ENCODE data around the gene ST7L.
A peak's percentile ranks its signal among the peaks of the same experiment; 100 is the strongest.
"Not testable (repeated sequence)": the region's sequence is repeated elsewhere in the genome, so short reads cannot be mapped to it uniquely, and the experiment has no call there.

ST7L gene, protein sequence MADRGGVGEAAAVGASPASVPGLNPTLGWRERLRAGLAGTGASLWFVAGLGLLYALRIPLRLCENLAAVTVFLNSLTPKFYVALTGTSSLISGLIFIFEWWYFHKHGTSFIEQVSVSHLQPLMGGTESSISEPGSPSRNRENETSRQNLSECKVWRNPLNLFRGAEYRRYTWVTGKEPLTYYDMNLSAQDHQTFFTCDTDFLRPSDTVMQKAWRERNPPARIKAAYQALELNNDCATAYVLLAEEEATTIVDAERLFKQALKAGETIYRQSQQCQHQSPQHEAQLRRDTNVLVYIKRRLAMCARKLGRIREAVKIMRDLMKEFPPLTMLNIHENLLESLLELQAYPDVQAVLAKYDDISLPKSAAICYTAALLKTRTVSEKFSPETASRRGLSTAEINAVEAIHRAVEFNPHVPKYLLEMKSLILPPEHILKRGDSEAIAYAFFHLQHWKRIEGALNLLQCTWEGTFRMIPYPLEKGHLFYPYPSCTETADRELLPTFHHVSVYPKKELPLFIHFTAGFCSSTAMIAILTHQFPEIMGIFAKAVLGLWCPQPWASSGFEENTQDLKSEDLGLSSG

GRCh38 chr1:112618721-112619517 is at the start of gene ST7L:
Gene ST7L, minus strand, starts transcription at chr1:112619141. Its CDS starts 28 bp downstream, at chr1:112619113.
- H3K36me3 ChIP-seq (ENCODE audit: insufficient read depth, low read depth, low read length): peaks cover 16% of the 10 kb centered on the region
- H3K27me3 ChIP-seq (ENCODE audit: insufficient read depth, low read length): no peaks in the 10 kb centered on the region
- H3K9me3 ChIP-seq (ENCODE audit: insufficient read depth, low read depth, low read length): no peaks in the 10 kb centered on the region
- H3K9ac ChIP-seq (ENCODE audit: low read depth, low read length): peak within 1 kb of the TSS; percentile 99
- peak within 1 kb of the TSS; percentile 99 for H3K27ac ChIP-seq (ENCODE audit: low read length)
- peak within 1 kb of the TSS; percentile 97 for H3K4me3 ChIP-seq (ENCODE audit: low read length)
- H3K4me1 ChIP-seq (ENCODE audit: insufficient read depth, low read length): peaks cover 5% of the 10 kb centered on the region

- H3K27me3 ChIP-seq (ENCODE audit: insufficient read depth, low read length): no peaks in the 10 kb centered on the region
- H3K4me3 ChIP-seq (ENCODE audit: low read length): no peak overlapping the region
- no peak overlapping the region for H3K9ac ChIP-seq (ENCODE audit: low read depth, low read length)
- peaks cover 9% of the 10 kb centered on the region; the same call in 1 of the 2 replicates for H3K4me1 ChIP-seq (ENCODE audit: insufficient read depth, low read length)
- no peaks in the 10 kb centered on the region for H3K9me3 ChIP-seq (ENCODE audit: insufficient read depth, low read depth, low read length)
- peaks cover 83% of the 10 kb centered on the region for H3K36me3 ChIP-seq (ENCODE audit: insufficient read depth, low read depth, low read length)
- no peak overlapping the region for H3K27ac ChIP-seq (ENCODE audit: low read length)
These were observed 48.0 kb upstream of the ST7L start for GRCh38 chr1:112666946-112667345.

DNA sequence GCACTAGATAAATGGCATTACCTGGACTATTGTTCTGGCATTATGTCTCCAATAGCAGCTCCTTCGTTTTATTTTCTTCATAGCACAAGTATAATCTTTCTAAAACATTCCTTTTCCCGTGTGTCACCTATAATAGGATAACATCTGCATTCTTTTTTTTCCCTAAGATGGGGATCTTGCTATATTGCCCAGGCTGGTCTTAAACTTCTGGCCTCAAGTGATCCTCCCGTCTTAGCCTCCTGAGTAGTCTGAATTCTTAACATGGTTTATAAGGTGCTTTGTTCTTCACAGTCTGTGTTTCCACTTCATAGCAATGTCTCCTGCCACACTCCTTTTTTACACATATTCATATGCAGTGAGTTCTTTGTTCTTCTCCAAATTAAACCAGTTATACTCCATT is 46.9 kb upstream of the ST7L start:
- no peaks in the 10 kb centered on the region for H3K4me1 ChIP-seq (ENCODE audit: insufficient read depth, low read length)
- H3K36me3 ChIP-seq (ENCODE audit: insufficient read depth, low read depth, low read length): peaks cover 89% of the 10 kb centered on the region
- no peaks in the 10 kb centered on the region for H3K9me3 ChIP-seq (ENCODE audit: insufficient read depth, low read depth, low read length)
- no peak overlapping the region for H3K27ac ChIP-seq (ENCODE audit: low read length)
- H3K9ac ChIP-seq (ENCODE audit: low read depth, low read length): no peak overlapping the region
- no peak overlapping the region for H3K4me3 ChIP-seq (ENCODE audit: low read length)
- no peaks in the 10 kb centered on the region for H3K27me3 ChIP-seq (ENCODE audit: insufficient read depth, low read length)

DNA sequence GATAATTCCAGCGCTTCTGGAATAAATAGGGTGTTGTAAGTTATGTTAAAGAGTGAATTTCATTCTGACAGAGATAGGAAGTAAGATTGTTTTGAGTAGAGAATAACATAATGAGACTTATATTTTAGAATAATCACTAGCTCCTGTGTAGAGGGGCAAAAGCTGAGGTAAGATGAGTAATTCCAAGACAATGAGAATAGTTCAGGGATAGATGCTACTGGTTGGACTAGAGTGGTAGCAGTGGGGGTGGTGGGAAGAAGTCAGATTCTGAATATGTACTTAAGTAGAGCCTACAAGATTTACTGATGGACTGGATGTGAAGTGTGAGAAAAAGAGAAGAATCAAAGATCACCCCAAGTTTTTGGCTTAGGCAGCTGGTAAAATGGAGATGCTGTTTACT is 32.3 kb upstream of the ST7L start:
- Histone ChIP-seq H3K36me3 (ENCODE audit: insufficient read depth, low read depth, low read length) (peaks cover 89% of the 10 kb centered on the region), H3K27me3 (ENCODE audit: insufficient read depth, low read length) (no peaks in the 10 kb centered on the region), H3K27ac (ENCODE audit: low read length) (no peak overlapping the region), H3K9ac (ENCODE audit: low read depth, low read length) (no peak overlapping the region), H3K9me3 (ENCODE audit: insufficient read depth, low read depth, low read length) (no peaks in the 10 kb centered on the region), H3K4me1 (ENCODE audit: insufficient read depth, low read length) (no peaks in the 10 kb centered on the region), H3K4me3 (ENCODE audit: low read length) (no peak overlapping the region)

- Histone ChIP-seq H3K27me3 (ENCODE audit: insufficient read depth, low read length) (no peaks in the 10 kb centered on the region), H3K4me3 (ENCODE audit: low read length) (no peak overlapping the region), H3K27ac (ENCODE audit: low read length) (no peak overlapping the region), H3K36me3 (ENCODE audit: insufficient read depth, low read depth, low read length) (peaks cover 52% of the 10 kb centered on the region), H3K9ac (ENCODE audit: low read depth, low read length) (no peak overlapping the region), H3K9me3 (ENCODE audit: insufficient read depth, low read depth, low read length) (no peaks in the 10 kb centered on the region), H3K4me1 (ENCODE audit: insufficient read depth, low read length) (no peaks in the 10 kb centered on the region)
These were observed 27.3 kb upstream of the ST7L start for GRCh38 chr1:112646225-112646624.

GRCh38 chr1:112643080-112643479 is 24.1 kb upstream of the ST7L start:
- peaks cover 24% of the 10 kb centered on the region for H3K36me3 ChIP-seq (ENCODE audit: insufficient read depth, low read depth, low read length)
- no peak overlapping the region for H3K4me3 ChIP-seq (ENCODE audit: low read length)
- no peaks in the 10 kb centered on the region for H3K27me3 ChIP-seq (ENCODE audit: insufficient read depth, low read length)

GRCh38 chr1:112640437-112640836 is 21.5 kb upstream of the ST7L start:
- H3K27ac ChIP-seq (ENCODE audit: low read length); H3K27me3 ChIP-seq (ENCODE audit: insufficient read depth, low read length); H3K9ac ChIP-seq (ENCODE audit: low read depth, low read length); H3K4me3 ChIP-seq (ENCODE audit: low read length); H3K9me3 ChIP-seq (ENCODE audit: insufficient read depth, low read depth, low read length); H3K4me1 ChIP-seq (ENCODE audit: insufficient read depth, low read length): not testable (repeated sequence)
- peaks cover 11% of the 10 kb centered on the region for H3K36me3 ChIP-seq (ENCODE audit: insufficient read depth, low read depth, low read length)

More at GRCh38 chr1:112643080-112643479, 24.1 kb upstream of the ST7L start:
- Histone ChIP-seq H3K9me3 (ENCODE audit: insufficient read depth, low read depth, low read length) (peaks cover 6% of the 10 kb centered on the region; the same call in 1 of the 2 replicates), H3K4me1 (ENCODE audit: insufficient read depth, low read length) (no peaks in the 10 kb centered on the region), H3K9ac (ENCODE audit: low read depth, low read length) (no peak overlapping the region), H3K27ac (ENCODE audit: low read length) (no peak overlapping the region)

- no peaks in the 10 kb centered on the region for H3K4me1 ChIP-seq (ENCODE audit: insufficient read depth, low read length)
- no peak overlapping the region for H3K4me3 ChIP-seq (ENCODE audit: low read length)
- no peak overlapping the region for H3K27ac ChIP-seq (ENCODE audit: low read length)
- no peak overlapping the region for H3K9ac ChIP-seq (ENCODE audit: low read depth, low read length)
- peaks cover 6% of the 10 kb centered on the region; the same call in 1 of the 2 replicates for H3K9me3 ChIP-seq (ENCODE audit: insufficient read depth, low read depth, low read length)
- H3K27me3 ChIP-seq (ENCODE audit: insufficient read depth, low read length): no peaks in the 10 kb centered on the region
- peaks cover 4% of the 10 kb centered on the region for H3K36me3 ChIP-seq (ENCODE audit: insufficient read depth, low read depth, low read length)
These were observed 19.1 kb upstream of the ST7L start for GRCh38 chr1:112638110-112638428.

- Histone ChIP-seq H3K9ac (ENCODE audit: low read depth, low read length) (no peak overlapping the region), H3K4me3 (ENCODE audit: low read length) (no peak overlapping the region), H3K4me1 (ENCODE audit: insufficient read depth, low read length) (no peaks in the 10 kb centered on the region), H3K9me3 (ENCODE audit: insufficient read depth, low read depth, low read length) (peaks cover 6% of the 10 kb centered on the region; the same call in 1 of the 2 replicates), H3K27me3 (ENCODE audit: insufficient read depth, low read length) (no peaks in the 10 kb centered on the region), H3K36me3 (ENCODE audit: insufficient read depth, low read depth, low read length) (peaks cover 4% of the 10 kb centered on the region), H3K27ac (ENCODE audit: low read length) (no peak overlapping the region)
These were observed 18.5 kb upstream of the ST7L start for GRCh38 chr1:112637254-112638109.

DNA sequence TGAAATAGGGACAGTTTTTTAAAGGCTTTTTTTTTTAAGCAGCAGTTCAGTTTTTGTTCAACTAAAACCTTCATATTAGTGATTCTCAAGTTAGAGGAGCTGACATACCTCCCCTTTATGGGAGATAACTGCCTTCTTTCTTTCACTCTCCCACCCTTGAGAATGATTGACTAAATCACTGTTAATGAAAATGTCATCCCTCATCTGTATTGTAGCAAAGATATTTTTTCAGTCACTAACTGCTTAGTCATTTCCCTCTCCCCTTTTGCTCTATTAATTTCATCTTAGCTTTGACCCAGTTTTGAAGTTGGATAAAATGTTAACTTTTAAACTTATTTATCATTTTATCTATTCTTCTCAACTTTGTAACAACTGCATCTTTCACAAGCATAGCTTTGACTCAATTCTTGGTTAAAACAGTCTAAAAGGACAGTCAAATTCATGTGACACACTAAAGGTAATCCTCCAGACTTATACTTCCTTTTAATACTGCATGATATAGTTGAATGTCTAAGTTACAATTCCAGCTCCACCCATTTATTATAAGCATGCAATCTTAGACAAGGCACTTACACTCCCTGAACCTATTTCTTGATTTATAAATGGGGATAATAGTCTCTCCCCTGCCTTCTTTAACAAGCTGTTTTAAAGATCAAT is 17.8 kb upstream of the ST7L start:
- Histone ChIP-seq H3K27me3 (ENCODE audit: insufficient read depth, low read length) (no peaks in the 10 kb centered on the region), H3K4me3 (ENCODE audit: low read length) (no peak overlapping the region), H3K4me1 (ENCODE audit: insufficient read depth, low read length) (no peaks in the 10 kb centered on the region), H3K9ac (ENCODE audit: low read depth, low read length) (no peak overlapping the region), H3K27ac (ENCODE audit: low read length) (no peak overlapping the region), H3K9me3 (ENCODE audit: insufficient read depth, low read depth, low read length) (peaks cover 6% of the 10 kb centered on the region; the same call in 1 of the 2 replicates), H3K36me3 (ENCODE audit: insufficient read depth, low read depth, low read length) (peaks cover 4% of the 10 kb centered on the region)

- H3K4me1 ChIP-seq (ENCODE audit: insufficient read depth, low read length): no peaks in the 10 kb centered on the region
- no peak overlapping the region for H3K9ac ChIP-seq (ENCODE audit: low read depth, low read length)
- no peak overlapping the region for H3K27ac ChIP-seq (ENCODE audit: low read length)
- peaks cover 9% of the 10 kb centered on the region for H3K36me3 ChIP-seq (ENCODE audit: insufficient read depth, low read depth, low read length)
- H3K9me3 ChIP-seq (ENCODE audit: insufficient read depth, low read depth, low read length): peaks cover 6% of the 10 kb centered on the region; the same call in 1 of the 2 replicates
- no peak overlapping the region for H3K4me3 ChIP-seq (ENCODE audit: low read length)
- no peaks in the 10 kb centered on the region for H3K27me3 ChIP-seq (ENCODE audit: insufficient read depth, low read length)
These were observed 17.1 kb upstream of the ST7L start for GRCh38 chr1:112636056-112636455.
